Measurements from ENCODE around the gene MED13.
"Not testable (repeated sequence)": the region's sequence is repeated elsewhere in the genome, so short reads cannot be mapped to it uniquely, and the experiment has no call there.

The MED13 gene

DNA sequence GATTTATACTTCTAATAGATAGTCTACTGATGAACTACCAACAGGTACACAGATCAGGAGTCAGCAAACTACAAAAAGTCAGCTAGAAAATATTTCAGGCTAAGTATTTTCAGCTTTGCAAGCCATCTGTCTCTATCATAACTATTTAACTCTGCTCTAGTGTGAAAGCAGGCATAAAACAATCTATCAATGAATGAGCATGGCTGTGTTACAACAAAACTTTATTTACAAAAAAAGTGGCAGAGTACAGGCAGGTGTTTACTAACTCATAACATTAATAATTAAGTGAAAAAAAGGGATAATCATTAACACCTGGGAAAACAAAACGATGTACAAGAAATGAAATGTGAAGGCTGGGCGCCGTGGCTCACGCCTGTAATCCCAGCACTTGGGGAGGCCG lies 15.8 kb downstream of the MED13 start:
- no peak for DNase-seq

DNA sequence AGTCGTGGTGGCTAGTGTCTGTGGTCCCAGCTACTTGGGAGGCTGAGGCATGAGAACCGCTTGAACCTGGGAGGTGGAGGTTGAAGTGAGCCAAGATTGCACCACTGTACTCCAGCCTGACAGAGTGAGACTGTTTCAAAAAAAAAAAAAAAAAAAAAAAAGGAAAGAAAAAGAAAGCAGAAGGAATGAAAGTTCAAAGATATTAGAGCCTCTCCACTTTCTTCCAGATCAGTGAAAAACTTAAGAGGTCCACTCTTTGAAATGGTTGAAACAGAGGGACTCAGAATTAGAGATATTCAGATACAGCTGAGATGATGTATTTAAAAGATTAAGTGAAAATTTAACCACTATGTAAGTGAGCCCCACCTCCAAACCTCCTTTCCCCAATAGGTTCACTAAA lies 16.8 kb downstream of the MED13 start:
- no peak for DNase-seq

DNA sequence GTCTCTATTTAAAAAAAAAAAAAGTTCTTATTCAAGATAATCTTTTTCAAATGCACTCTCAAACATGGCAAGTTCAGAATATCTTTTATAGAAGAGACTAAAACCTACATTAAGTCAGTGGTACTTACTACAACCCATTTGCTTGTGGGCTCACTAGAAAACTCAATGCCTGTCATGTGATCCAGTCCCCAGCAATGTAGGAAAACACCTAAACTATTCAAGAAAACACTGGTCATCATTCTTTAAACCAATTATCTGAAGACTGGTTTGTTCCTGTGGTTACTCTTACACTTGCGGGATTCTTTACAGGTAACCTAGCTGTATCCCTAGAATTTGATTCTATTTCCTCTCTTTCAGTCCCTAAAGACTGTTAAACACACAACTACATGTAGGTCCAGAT lies 19.6 kb downstream of the MED13 start:
- DNase-seq, result no peak

DNA sequence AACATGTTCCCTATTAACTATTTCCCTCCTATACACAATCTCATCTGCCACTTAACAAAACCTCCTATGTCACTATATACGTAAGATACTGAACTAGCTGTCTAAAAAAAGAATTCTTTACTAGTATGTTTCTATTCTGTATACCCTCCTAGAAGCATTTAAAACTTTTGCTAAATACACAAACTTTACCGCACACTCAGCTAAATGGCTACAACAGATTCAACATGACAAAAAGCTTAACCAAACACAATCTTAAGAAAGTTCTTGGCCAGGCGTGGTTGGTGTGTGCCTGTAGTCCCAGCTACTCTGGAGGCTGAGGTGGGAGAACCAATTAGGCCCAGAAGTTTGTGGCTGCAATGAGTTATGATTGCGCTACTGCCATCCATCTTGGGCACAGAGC lies 20.0 kb downstream of the MED13 start:
- no peak for DNase-seq

DNA sequence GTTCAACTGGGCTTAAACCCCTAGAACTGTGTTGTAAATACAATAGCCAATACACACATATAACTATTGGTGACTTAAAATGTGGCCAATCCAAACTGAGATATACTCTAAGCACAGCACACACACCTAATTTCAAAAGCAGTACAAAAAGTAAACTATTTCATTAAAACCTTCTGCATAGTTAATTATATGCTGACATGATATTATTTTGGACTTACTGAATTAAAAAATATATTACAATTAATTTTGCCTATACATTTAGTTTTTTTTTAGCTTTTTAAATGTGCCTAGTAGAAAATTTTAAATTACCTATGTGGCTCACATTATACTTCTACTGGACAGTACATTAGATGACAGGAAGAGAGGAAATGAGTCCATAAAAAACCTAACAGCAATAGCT lies 21.5 kb downstream of the MED13 start:
- DNase-seq, result no peak

DNA sequence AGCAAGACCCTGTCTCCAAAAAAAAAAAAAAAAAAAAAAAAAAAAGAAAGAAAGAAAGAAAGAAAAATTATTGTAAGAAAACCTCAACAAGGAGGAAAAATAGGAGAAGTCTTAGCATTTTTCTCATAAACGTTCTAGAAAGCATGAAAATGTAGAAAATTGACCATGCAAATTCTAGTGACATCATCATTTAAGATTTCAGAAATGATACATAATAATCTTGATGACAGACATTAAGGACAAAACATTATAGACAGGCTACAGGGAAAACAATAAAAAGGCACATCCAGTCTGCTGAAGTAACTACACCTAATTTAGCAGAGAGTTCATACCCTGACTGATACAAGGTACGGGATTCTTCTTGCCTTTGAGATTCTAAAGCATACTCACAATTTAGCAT lies 21.9 kb downstream of the MED13 start:
- no peak for DNase-seq

DNA sequence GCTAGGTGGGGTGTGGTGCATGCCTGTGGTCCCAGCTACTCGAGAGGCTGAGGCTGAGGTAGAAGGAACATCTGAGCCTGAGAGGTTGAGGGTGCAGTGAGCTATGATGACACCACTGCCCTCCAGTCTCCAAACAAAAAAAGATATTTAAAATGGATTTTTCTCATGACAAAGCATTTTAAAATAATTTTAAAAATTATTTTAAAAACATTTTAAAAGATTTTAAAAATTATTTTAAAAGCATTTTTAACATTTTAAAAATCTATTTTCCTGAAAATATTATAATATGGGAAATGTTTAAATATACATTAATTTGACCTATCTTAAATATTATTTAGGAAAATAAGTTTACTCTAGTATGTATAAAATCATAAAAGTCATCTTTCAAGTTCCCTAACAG lies 26.8 kb downstream of the MED13 start:
- DNase-seq, result no peak

DNA sequence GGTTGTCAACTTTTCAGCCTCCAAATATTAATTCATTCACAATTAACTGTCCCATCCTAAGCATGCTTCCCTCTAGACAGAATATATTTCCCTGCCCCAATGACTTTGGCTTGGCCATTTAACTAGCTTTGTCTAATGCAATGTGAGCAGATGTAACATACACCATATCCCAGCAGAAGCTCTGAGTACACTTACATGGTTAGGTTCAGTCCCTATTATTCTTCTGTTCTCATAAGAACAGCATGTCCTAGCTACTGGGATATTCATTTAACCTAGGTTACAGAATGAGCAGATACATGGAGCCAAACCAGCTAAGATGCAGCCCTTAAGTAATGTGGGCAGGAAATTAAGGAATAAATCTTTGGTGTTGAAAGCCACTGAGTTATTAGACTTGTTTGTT lies 31.8 kb downstream of the MED13 start:
- no peak for DNase-seq

DNA sequence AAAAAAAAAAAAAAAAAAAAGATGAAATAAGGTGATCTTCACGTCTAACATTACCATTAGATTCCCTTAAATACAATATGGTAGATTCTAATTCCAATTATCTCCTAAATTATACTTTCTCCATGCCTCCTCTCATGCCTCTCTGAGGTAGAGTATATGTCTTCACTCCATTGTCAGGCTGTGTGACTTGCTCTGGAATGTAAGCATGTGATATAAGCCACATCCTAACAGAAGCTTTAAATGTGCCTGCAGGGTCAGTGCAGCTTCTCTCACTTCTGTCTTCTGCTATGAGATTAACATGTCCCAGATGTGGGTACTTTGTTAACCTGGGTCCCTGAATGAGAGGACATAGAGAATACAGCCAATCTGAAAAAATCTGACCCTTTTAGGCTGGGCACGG lies 32.6 kb downstream of the MED13 start:
- DNase-seq, result no peak

DNA sequence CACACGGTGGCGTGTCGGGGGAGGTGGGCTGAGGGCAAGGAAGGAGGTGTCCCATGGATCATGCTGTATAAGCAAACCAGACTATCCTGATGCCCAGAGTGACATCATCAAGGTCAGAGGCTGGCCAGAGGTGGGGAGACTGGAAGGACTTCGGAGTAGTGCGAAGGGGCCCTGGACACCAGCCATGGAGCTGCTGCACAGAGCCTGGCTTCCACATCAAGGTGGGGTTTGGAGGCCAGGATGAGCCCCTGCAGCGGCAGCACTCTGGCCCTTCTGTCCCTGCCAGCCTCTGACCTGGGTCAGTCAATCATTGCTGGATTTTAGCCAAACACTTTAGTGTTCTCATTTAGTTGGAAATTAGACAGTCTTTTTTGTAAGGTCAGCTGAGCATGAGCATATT lies 34.8 kb downstream of the MED13 start:
- no peak for DNase-seq

DNA sequence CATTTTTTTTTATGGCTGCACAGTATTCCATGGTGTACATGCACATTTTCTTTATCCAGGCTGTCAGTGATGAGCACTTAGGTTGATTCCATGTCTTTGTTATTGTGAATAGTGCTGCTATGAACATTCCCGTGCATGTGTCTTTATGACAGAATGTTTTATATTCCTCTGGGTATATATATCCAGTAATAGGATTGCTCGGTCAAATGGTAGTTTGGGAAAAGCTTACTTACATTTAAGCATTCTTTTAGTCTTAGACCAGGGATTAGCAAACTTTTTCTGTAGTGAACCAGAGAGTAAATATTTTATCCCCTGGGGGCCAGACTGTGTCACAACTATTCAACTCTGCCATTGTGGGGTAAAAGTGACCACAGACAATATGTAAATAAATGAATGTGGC lies 40.2 kb downstream of the MED13 start:
- DNase-seq, result no peak

DNA sequence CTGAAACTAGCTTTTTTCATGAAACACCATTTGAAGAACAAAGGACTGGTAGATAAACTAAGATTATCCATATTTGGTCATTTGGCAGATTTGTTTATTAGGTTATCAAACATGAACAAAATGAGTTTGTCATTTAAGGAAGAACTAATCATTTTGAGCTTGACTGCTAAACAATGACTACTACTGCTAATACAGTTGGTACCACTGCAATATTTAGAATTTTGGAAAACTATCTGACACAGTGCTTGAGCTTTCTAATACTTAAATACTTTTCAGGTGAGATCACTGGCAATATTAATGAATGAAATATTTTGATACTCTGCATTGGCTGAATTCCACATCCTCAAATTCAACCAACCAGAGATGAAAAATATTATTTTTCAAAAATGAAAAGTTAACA lies 47.2 kb downstream of the MED13 start:
- DNase-seq, result no peak

DNA sequence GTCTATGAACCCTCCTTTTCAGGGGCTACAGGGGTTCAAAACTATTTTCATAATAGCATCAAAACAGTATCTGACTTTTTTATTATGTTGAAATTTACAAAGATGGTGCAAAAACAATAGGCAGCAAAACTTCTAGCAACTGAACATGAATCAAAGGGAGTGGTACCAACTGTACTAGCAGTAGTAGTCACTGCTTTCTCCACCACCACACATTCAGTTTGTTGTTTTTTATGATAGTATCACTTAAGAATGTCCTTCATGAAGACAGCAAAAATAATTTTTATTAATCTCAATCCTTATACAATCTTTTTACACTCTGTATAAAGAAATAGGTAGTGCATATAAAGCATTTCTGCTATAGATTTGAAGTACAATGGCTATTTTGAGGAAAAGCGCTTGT lies 47.6 kb downstream of the MED13 start:
- no peak for DNase-seq

DNA sequence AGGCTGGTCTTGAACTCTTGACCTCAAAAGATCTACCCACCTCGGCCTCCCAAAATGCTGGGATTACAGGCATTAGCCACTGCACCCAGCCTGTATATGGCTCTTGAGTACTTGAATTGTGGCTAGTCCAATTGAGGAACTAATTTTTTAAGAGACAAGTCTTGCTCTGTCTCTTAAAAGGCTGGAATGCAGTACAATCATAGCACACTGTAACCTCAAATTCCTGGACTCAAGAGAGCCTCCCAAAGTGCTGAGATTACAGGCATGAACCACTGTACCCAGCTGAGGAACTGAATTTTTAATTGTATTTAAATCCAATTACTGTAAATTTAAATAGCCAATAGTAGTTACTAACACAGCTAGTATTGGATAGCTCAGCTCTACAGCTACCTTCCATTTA lies 50.6 kb downstream of the MED13 start:
- DNase-seq, result no peak

DNA sequence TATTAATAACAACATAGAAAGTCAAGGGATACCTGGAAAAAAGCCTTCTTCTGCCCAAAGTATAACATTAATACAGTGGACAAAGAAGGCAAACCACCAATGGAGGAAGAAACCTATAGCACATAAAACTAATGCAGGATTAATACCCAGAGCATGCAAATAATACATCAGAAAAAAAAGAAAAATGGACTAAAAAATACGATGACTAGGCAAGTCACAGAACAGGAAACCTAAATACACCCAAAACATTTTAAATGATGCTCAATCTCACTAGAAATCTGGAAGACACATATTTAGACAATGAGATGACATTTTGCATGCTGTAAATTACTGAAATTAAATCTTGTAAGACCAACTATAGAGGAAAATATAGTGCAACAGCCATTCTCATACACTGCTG lies 55.9 kb downstream of the MED13 start:
- DNase-seq, result no peak

DNA sequence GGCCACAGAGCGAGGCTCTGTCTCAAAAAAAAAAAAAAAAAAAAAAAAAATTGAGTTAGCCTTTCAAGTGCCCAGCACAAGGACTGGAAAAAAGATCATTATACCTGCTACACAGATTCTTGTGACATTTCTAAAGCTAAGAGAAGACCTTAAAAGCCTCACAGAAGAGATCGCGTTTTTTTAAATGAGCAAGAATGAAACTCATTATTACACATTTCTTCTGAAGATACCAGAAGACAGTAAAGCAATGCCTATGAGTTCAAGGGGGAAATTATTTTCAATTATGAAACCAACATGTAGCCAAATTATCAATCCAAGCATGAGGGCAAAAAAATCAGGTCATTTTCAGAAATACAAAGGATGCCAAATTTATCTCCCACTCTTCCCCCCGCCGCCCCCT lies 56.8 kb downstream of the MED13 start:
- no peak for DNase-seq

DNA sequence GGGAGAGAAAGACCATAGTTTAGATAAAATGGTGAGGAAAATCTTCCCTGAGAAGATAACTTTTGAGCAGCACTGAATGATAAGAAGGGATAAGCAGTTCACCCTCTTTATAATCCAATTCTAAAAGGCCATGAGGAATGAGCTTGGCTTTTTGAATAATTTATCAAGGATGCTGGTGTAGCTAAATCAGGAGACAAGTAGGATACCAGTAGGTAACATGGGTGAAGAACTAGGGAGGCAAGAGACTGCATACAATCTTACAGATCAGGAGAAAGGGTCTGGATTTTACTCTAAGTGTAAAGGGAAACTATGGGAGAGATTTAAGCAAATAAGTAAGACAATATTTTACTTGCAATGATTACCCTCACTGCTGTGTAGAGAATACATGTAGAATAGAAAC lies 60.7 kb downstream of the MED13 start:
- no peak for DNase-seq

DNA sequence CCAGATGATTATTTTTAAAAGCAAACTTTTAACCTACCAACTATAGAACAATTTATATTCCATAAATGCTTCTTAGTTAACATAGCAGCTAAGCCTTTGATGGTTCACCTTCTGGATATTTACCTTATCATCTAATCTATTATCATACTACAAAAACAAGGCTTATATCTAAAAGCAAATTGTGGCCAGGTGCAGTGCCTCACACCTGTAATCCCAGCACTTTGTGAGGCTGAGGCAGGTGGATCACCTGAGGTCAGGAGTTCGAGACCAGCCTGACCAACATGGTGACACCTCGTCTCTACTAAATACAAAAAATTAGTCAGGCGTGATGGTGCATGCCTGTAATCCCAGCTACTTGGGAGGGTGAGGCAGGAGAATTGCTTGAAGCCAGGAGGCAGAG lies 61.9 kb downstream of the MED13 start:
- not testable (repeated sequence) for DNase-seq

DNA sequence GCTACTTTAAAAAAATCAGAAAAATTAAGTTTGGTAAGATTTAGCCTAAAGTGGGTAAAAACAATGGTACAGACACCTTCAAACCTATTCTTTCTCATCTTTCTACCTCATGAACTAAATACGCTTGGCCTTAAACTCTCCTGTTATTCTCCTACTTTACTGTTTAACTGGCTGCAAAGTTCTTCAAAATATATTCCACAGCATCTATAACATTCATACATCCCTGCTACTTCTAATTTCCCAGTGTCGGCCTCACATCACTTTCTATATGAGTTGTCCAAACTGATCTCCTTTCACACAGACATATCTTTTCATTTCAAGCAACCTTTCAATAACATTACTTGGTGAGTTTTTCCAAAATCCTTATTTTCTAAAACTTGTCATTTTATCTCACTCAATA lies 64.0 kb downstream of the MED13 start:
- DNase-seq, result no peak

DNA sequence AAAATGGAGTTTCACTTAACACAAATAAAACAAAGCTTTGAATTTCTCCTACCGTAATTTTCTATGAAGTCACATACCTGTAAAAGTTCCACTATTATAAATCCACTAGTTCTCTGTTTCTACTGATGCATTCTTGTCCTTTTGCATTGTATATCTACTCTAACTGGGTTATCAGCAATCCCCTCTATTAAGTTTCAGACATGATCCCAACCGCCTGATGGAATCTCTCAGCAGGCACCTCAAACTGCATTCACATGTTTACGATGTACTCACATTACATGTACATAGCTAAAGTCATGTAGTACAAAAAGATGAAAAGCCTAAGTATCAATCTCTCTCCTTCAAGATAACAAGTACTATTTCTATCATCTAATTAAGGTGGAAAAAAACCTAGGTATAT lies 64.9 kb downstream of the MED13 start:
- DNase-seq, result no peak

DNA sequence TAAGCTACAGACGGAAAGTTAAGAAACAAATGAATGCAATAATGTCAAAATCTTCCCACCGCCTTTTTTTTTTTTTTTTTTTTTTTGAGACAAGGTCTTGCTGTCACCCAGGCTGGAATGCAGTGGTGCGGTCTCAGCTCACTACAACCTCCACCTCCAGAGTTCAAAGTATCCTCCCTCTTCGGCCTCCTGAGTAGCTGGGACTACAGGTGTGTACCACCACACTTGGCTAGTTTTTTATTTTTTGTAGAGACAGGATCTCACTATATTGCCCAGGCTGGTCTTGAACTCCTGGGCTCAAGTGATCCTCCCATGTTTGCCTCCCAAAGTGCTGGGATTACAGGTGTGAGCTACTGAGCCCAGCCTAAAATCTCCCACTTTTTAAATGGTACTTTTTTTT lies 66.5 kb downstream of the MED13 start:
- not testable (repeated sequence) for DNase-seq

DNA sequence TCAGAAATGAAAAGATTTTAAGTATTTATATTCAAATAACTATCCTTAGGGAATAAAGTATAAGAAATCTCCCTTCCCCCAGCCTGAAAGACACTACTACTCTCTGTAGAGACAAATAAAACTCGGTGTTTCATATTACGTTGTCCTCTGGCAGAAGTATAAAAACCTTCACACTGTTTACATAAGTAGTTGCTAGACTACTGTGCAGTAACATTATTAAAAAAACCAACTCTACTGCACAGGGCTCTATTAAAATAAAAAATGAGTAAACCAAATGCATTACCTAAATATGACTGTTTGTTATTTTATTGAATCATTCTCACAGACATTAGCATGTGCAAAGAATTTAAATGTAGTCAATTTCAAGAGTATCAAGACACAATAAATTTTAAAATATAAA lies 67.4 kb downstream of the MED13 start:
- DNase-seq, result no peak

DNA sequence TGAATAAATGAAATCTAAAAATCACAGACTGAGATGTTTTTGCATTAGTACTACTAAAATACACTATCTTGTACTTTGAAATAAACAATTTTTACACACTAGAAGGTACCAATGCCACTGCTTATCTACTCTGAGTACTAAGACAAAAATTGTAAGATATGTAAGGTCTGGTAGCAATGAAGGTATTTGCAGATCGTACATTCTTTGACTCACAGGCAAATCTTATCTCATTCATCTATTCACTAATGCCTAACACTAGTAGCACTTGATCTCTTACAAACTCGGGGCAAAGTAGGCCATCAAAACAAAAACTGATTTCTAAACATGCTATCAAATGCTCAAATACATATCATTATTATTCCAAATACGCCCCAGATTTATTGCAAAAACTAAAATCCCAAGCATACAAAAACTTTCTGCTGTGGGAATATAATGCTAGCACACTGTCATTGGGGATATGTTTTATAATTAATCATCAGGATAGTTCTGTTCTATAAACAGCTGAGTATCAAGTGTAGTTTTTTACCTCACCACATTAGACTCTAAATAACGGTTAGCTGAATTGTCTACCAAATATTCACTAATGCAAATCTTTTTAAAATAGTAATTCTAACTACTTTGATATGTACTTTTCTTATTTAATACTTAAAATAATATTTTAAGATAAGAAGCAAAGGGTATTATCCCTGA lies 68.0 kb downstream of the MED13 start:
- no peak for DNase-seq

DNA sequence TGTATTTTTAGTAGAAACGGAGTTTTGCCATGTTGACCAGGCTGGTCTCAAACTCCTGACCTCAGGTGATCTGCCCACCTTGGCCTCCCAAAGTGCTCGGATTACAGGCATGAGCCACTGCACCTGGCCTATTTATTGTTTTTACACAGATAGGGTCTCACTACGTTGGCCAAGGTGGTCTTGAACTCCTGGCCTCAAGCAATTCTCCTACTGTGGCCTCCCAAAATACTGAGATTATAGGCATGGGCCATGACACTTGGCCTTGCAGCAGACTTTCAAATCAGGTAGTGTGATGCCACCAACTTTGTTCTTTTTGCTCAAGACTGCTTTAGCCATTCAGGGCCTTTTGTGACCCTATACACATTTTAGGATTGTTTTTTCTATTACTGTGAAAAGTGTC lies 75.6 kb downstream of the MED13 start:
- no peak for DNase-seq

DNA sequence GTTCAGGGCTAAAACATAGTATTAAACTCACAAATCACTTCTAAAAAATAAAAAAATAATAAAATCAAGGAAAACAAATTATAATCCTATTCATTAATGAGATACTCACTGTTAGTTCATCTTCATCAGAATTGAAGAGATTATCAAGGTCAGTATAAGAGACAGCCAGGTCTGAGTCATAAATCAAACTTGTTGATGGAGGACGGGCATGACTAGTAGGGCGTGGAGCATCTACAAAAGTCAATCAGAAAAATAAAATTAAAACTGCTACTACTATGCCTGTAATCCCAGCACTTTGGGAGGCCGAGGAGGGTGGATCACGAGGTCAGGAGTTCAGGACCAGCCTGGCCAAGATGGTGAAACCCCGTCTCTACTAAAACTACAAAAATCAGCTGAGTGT lies 78.2 kb downstream of the MED13 start:
- no peak for DNase-seq

DNA sequence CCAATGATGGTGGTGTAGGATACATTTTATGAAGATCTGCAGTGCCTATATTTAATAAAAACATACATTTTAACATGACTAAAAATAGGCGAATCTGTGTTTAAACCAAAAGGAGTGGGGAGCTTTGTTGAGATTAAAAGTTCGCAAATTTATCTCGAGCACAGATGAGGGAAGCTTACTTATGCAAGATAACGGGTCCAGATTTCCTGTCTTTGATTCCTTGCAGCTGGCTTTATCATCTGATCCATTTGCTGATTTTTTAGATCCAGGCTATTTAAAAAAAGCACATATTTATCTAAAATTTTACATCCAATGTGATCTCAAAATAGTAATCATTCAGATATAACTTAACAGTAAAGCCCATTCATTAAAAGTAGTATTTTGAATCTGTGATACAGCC lies 80.3 kb downstream of the MED13 start:
- DNase-seq, result no peak

All from left hindlimb (tissue), 1 donor.